HEK293 (cell line): Measurements from ENCODE around the gene PRPF18.

Experiments used
- CTCF ChIA-PET: fragments of 350-600 bp; formaldehyde crosslinking; extraction: SDS; loops from one replicate; lab custom pipeline; 2021; ENCODE audit warnings: antibody characterized with exemption; lab: Yijun Ruan, JAX
- POLR2A ChIA-PET: fragments of 300-600 bp; formaldehyde crosslinking; extraction: SDS; loops from one replicate; lab custom pipeline; 2020; ENCODE audit warnings: antibody characterized with exemption, inconsistent platforms; lab: Yijun Ruan, JAX
- H3K27ac ChIP-seq: fragments of 200-500 bp; sonication (Bioruptor generic); 2 replicates; pipeline ENCODE4 v1.5.1; 2014; ENCODE audit warnings: low read depth, low read length, control low read depth, inconsistent platforms; ENCODE audit errors: extremely low read depth
- H3K36me3 ChIP-seq, 2 experiments: fragments of 200-500 bp in 1 of 2; sonication (Bioruptor generic) in 1 of 2; 1 replicate in 1 of 2; 2 replicates in 1 of 2; pipeline ENCODE4 v1.5.1; 2014 to 2017; ENCODE audit warnings: inconsistent platforms in 2 of 2, low read length in 2 of 2; ENCODE audit not compliant: control insufficient read depth in 2 of 2, insufficient read depth in 1 of 2
- H3K4me1 ChIP-seq: fragments of 200-500 bp; sonication (Bioruptor generic); 2 replicates; pipeline ENCODE4 v1.5.1; 2014; ENCODE audit warnings: mild to moderate bottlenecking, low read length, inconsistent platforms; ENCODE audit not compliant: control insufficient read depth, insufficient read depth
- H3K4me3 ChIP-seq: 2 replicates; pipeline ENCODE4 v1.5.1; 2011; ENCODE audit warnings: low read depth, mild to moderate bottlenecking, control low read depth, low read length, moderate library complexity
- H3K9me3 ChIP-seq: fragments of 200-500 bp; sonication (Bioruptor generic); 2 replicates; pipeline ENCODE4 v1.5.1; 2014; ENCODE audit warnings: low read depth, low read length, inconsistent platforms; ENCODE audit not compliant: control insufficient read depth, insufficient read depth
- GLIS1 ChIP-seq: fragments of 450-650 bp; formaldehyde crosslinking; IDR thresholded peaks from 2 replicates; pipeline ENCODE4 v1.5.1; 2016; ENCODE audit warnings: missing biosample characterization, missing genetic modification characterization
- GLIS2 ChIP-seq: fragments of 450-650 bp; formaldehyde crosslinking; IDR thresholded peaks from 2 replicates; pipeline ENCODE4 v1.5.1; 2016; ENCODE audit warnings: missing biosample characterization, missing genetic modification characterization
- MZF1 ChIP-seq: fragments of 450-650 bp; formaldehyde crosslinking; IDR thresholded peaks from 2 replicates; pipeline ENCODE4 v1.5.1; 2017; ENCODE audit warnings: missing biosample characterization, missing genetic modification characterization, borderline replicate concordance
- SALL2 ChIP-seq: fragments of 450-650 bp; formaldehyde crosslinking; IDR thresholded peaks from 2 replicates; pipeline ENCODE4 v1.5.0; 2017; ENCODE audit warnings: missing biosample characterization, mild to moderate bottlenecking, missing genetic modification characterization, borderline replicate concordance
- SP2 ChIP-seq: fragments of 450-650 bp; formaldehyde crosslinking; IDR thresholded peaks from 2 replicates; pipeline ENCODE4 v1.5.1; 2016; ENCODE audit warnings: missing biosample characterization, missing genetic modification characterization
- ZNF121 ChIP-seq: fragments of 450-650 bp; formaldehyde crosslinking; IDR thresholded peaks from 2 replicates; pipeline ENCODE4 v1.5.1; 2016; ENCODE audit warnings: missing biosample characterization, missing genetic modification characterization
- ZNF146 ChIP-seq: fragments of 450-650 bp; formaldehyde crosslinking; IDR thresholded peaks from 2 replicates; pipeline ENCODE4 v1.5.1; 2016; ENCODE audit warnings: missing biosample characterization, missing genetic modification characterization
- ZNF23 ChIP-seq: fragments of 450-650 bp; formaldehyde crosslinking; IDR thresholded peaks from 2 replicates; pipeline ENCODE4 v1.5.1; 2016; ENCODE audit warnings: missing biosample characterization, missing genetic modification characterization, borderline replicate concordance
- ZNF341 ChIP-seq: fragments of 450-650 bp; formaldehyde crosslinking; IDR thresholded peaks from 2 replicates; pipeline ENCODE4; 2016; ENCODE audit warnings: low read depth, missing biosample characterization, missing genetic modification characterization
- ZNF473 ChIP-seq: fragments of 450-650 bp; formaldehyde crosslinking; IDR thresholded peaks from 2 replicates; pipeline ENCODE4 v1.5.1; 2017; ENCODE audit warnings: missing biosample characterization, missing genetic modification characterization
- ZNF48 ChIP-seq: fragments of 450-650 bp; formaldehyde crosslinking; IDR thresholded peaks from 2 replicates; pipeline ENCODE4 v1.5.1; 2016; ENCODE audit warnings: missing biosample characterization, missing genetic modification characterization
- ZNF585B ChIP-seq: fragments of 450-650 bp; formaldehyde crosslinking; IDR thresholded peaks from 2 replicates; pipeline ENCODE4 v1.5.1; 2016; ENCODE audit warnings: missing biosample characterization, missing genetic modification characterization
- ZNF747 ChIP-seq: fragments of 450-650 bp; formaldehyde crosslinking; IDR thresholded peaks from 2 replicates; pipeline ENCODE4 v1.5.1; 2016; ENCODE audit warnings: missing biosample characterization, missing genetic modification characterization
- ZNF791 ChIP-seq: fragments of 450-650 bp; formaldehyde crosslinking; IDR thresholded peaks from 2 replicates; pipeline ENCODE4 v1.5.1; 2016; ENCODE audit warnings: missing biosample characterization, missing genetic modification characterization
- TF ChIP-seq, protein P1 (sequence below): fragments of 450-650 bp; formaldehyde crosslinking; IDR thresholded peaks from 2 replicates; pipeline ENCODE4 v1.5.1; 2016; ENCODE audit warnings: missing biosample characterization, missing genetic modification characterization, borderline replicate concordance
- TF ChIP-seq, protein P2 (sequence below): sonication (generic); formaldehyde crosslinking; IDR thresholded peaks from 2 replicates; pipeline ENCODE4 v1.8.1; 2022; ENCODE audit warnings: mild to moderate bottlenecking, moderate library complexity, missing genetic modification reagents
- TF ChIP-seq, protein P3 (sequence below): fragments of 450-650 bp; formaldehyde crosslinking; IDR thresholded peaks from 2 replicates; pipeline ENCODE4 v1.5.1; 2016; ENCODE audit warnings: missing biosample characterization, missing genetic modification characterization
- TF ChIP-seq, protein P4 (sequence below): fragments of 450-650 bp; formaldehyde crosslinking; IDR thresholded peaks from 2 replicates; pipeline ENCODE4 v1.5.1; 2016; ENCODE audit warnings: missing biosample characterization, missing genetic modification characterization, low read depth
- TF ChIP-seq, protein P5 (sequence below): fragments of 450-650 bp; formaldehyde crosslinking; IDR thresholded peaks from 2 replicates; pipeline ENCODE4 v1.5.1; 2016; ENCODE audit warnings: missing biosample characterization, missing genetic modification characterization
- TF ChIP-seq, protein P6 (sequence below): fragments of 450-650 bp; formaldehyde crosslinking; IDR thresholded peaks from 2 replicates; pipeline ENCODE4 v1.5.1; 2016; ENCODE audit warnings: missing biosample characterization, missing genetic modification characterization

The PRPF18 gene

DNA sequence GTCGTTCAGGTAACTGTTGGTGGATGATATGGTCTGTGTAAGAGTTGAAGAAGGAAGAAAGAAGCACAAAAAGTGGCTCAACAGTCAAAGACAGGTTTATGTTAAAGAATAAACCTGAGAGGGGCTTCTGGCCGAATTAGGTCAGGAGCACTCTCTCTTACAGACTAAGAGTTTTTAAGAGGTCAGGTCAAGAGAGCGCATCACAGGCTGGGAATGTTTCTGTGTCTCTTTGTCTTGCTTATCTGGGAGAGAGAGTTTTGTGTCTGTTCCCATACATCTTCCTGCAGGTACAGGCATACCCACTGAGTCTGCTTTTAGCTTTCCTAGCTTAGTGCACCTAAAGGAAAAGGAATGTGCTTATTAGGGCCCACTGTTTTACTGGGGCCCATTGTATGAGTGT lies 22.2 kb upstream of the PRPF18 start:
- Histone ChIP-seq H3K27ac (no peak overlapping the region), H3K36me3 (no peaks in the 10 kb centered on the region), H3K9me3 (no peaks in the 10 kb centered on the region), H3K4me3 (no peak overlapping the region), H3K4me1 (no peaks in the 10 kb centered on the region)
- ChIA-PET POLR2A (no interaction called here), CTCF (interaction anchor here (1.5 kb wide), 1 partner anchor 22 kb away, joined by 6 read pairs; the partner anchor contains the start of gene PRPF18)
- TF ChIP-seq, protein P1, sequence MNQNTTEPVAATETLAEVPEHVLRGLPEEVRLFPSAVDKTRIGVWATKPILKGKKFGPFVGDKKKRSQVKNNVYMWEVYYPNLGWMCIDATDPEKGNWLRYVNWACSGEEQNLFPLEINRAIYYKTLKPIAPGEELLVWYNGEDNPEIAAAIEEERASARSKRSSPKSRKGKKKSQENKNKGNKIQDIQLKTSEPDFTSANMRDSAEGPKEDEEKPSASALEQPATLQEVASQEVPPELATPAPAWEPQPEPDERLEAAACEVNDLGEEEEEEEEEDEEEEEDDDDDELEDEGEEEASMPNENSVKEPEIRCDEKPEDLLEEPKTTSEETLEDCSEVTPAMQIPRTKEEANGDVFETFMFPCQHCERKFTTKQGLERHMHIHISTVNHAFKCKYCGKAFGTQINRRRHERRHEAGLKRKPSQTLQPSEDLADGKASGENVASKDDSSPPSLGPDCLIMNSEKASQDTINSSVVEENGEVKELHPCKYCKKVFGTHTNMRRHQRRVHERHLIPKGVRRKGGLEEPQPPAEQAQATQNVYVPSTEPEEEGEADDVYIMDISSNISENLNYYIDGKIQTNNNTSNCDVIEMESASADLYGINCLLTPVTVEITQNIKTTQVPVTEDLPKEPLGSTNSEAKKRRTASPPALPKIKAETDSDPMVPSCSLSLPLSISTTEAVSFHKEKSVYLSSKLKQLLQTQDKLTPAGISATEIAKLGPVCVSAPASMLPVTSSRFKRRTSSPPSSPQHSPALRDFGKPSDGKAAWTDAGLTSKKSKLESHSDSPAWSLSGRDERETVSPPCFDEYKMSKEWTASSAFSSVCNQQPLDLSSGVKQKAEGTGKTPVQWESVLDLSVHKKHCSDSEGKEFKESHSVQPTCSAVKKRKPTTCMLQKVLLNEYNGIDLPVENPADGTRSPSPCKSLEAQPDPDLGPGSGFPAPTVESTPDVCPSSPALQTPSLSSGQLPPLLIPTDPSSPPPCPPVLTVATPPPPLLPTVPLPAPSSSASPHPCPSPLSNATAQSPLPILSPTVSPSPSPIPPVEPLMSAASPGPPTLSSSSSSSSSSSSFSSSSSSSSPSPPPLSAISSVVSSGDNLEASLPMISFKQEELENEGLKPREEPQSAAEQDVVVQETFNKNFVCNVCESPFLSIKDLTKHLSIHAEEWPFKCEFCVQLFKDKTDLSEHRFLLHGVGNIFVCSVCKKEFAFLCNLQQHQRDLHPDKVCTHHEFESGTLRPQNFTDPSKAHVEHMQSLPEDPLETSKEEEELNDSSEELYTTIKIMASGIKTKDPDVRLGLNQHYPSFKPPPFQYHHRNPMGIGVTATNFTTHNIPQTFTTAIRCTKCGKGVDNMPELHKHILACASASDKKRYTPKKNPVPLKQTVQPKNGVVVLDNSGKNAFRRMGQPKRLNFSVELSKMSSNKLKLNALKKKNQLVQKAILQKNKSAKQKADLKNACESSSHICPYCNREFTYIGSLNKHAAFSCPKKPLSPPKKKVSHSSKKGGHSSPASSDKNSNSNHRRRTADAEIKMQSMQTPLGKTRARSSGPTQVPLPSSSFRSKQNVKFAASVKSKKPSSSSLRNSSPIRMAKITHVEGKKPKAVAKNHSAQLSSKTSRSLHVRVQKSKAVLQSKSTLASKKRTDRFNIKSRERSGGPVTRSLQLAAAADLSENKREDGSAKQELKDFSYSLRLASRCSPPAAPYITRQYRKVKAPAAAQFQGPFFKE, result no peak
- TF ChIP-seq ZNF146 (tag by site-specific recombination) (no peak), ZNF341 (tag by site-specific recombination) (no peak), SP2 (tag by site-specific recombination) (no peak), ZNF23 (tag by site-specific recombination) (no peak), GLIS1 (no peak), ZNF48 (tag by site-specific recombination) (no peak), SALL2 (tag by site-specific recombination) (no peak), ZNF121 (tag by site-specific recombination) (no peak), ZNF585B (tag by site-specific recombination) (no peak), ZNF791 (tag by site-specific recombination) (no peak)
- TF ChIP-seq, protein P2, sequence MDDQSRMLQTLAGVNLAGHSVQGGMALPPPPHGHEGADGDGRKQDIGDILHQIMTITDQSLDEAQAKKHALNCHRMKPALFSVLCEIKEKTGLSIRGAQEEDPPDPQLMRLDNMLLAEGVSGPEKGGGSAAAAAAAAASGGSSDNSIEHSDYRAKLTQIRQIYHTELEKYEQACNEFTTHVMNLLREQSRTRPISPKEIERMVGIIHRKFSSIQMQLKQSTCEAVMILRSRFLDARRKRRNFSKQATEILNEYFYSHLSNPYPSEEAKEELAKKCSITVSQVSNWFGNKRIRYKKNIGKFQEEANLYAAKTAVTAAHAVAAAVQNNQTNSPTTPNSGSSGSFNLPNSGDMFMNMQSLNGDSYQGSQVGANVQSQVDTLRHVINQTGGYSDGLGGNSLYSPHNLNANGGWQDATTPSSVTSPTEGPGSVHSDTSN (CRISPR knock-in tag), result no peak
- TF ChIP-seq, protein P3, sequence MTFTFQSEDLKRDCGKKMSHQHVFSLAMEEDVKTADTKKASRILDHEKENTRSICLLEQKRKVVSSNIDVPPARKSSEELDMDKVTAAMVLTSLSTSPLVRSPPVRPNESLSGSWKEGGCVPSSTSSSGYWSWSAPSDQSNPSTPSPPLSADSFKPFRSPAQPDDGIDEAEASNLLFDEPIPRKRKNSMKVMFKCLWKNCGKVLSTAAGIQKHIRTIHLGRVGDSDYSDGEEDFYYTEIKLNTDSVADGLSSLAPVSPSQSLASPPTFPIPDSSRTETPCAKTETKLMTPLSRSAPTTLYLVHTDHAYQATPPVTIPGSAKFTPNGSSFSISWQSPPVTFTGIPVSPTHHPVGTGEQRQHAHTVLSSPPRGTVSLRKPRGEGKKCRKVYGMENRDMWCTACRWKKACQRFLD, result no peak

DNA sequence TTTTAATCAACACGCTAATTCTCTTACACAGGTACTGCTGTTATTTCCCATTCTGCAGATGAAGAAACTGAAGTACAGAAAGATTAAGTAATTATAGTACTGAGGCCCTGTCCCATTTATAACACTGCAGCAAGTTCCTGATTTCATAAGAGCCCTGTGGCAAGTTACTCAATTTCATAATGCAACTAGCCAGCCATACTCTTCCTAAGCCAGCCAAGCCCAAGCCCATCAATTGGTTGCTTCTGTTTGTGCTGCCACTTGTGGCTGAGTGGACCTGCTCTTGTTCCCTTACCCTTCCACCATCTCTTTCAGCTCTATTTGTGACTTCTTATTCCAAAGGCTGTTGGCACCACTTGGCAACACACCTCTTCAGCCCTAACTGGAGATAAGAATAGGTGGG lies 19.7 kb upstream of the PRPF18 start:
- Histone ChIP-seq H3K9me3 (no peaks in the 10 kb centered on the region), H3K4me3 (no peak overlapping the region), H3K27ac (no peak overlapping the region), H3K4me1 (no peaks in the 10 kb centered on the region), H3K36me3 (no peaks in the 10 kb centered on the region)
- POLR2A ChIA-PET, result no interaction called here
- CTCF ChIA-PET, result no interaction called here
- TF ChIP-seq, protein P4, sequence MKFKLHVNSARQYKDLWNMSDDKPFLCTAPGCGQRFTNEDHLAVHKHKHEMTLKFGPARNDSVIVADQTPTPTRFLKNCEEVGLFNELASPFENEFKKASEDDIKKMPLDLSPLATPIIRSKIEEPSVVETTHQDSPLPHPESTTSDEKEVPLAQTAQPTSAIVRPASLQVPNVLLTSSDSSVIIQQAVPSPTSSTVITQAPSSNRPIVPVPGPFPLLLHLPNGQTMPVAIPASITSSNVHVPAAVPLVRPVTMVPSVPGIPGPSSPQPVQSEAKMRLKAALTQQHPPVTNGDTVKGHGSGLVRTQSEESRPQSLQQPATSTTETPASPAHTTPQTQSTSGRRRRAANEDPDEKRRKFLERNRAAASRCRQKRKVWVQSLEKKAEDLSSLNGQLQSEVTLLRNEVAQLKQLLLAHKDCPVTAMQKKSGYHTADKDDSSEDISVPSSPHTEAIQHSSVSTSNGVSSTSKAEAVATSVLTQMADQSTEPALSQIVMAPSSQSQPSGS (tag by site-specific recombination), result no peak
- TF ChIP-seq, protein P5, sequence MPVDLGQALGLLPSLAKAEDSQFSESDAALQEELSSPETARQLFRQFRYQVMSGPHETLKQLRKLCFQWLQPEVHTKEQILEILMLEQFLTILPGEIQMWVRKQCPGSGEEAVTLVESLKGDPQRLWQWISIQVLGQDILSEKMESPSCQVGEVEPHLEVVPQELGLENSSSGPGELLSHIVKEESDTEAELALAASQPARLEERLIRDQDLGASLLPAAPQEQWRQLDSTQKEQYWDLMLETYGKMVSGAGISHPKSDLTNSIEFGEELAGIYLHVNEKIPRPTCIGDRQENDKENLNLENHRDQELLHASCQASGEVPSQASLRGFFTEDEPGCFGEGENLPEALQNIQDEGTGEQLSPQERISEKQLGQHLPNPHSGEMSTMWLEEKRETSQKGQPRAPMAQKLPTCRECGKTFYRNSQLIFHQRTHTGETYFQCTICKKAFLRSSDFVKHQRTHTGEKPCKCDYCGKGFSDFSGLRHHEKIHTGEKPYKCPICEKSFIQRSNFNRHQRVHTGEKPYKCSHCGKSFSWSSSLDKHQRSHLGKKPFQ (tag by site-specific recombination), result no peak
- TF ChIP-seq MZF1 (tag by site-specific recombination), result no peak
- TF ChIP-seq ZNF473, result no peak
- TF ChIP-seq GLIS2, result no peak
- no peak for TF ChIP-seq ZNF747 (tag by site-specific recombination)
- TF ChIP-seq, protein P6, sequence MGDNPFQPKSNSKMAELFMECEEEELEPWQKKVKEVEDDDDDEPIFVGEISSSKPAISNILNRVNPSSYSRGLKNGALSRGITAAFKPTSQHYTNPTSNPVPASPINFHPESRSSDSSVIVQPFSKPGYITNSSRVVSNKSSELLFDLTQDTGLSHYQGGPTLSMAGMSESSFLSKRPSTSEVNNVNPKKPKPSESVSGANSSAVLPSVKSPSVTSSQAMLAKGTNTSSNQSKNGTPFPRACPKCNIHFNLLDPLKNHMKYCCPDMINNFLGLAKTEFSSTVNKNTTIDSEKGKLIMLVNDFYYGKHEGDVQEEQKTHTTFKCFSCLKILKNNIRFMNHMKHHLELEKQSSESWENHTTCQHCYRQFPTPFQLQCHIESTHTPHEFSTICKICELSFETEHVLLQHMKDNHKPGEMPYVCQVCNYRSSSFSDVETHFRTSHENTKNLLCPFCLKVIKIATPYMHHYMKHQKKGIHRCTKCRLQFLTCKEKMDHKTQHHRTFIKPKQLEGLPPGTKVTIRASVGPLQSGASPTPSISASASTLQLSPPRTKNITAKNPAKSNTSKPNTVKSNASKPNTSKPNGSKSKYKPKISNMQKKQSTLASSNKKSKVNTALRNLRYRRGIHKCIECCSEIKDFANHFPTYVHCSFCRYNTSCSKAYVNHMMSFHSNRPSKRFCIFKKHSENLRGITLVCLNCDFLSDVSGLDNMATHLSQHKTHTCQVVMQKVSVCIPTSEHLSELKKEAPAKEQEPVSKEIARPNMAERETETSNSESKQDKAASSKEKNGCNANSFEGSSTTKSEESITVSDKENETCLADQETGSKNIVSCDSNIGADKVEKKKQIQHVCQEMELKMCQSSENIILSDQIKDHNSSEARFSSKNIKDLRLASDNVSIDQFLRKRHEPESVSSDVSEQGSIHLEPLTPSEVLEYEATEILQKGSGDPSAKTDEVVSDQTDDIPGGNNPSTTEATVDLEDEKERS, result no peak
